Suprapubic skin (tissue), 4 donors: ENCODE measurements around the gene CYB5D1. TPM values are rescaled to one million over a fixed set of nuclear protein-coding genes. Genes with fewer than 3 reads are reported as not detected.
A peak's percentile ranks its signal among the peaks of the same experiment; 100 is the strongest.

Source experiments
- DNase-seq, 2 donors: peaks; one replicate each; pipeline ENCODE4 v3.0.0-alpha.2; 2019; ENCODE audit warnings: low spot score in 2 of 2
- H3K27ac ChIP-seq: fragments of 200-600 bp; sonication (generic); one replicate; pipeline ENCODE4 v1.5.1; 2019
- H3K27me3 ChIP-seq: fragments of 200-600 bp; sonication (generic); one replicate; pipeline ENCODE4 v1.5.1; 2019
- H3K36me3 ChIP-seq: fragments of 200-600 bp; sonication (generic); one replicate; pipeline ENCODE4 v1.5.1; 2019
- H3K4me1 ChIP-seq: fragments of 200-600 bp; sonication (generic); one replicate; pipeline ENCODE4 v1.5.1; 2019
- H3K4me3 ChIP-seq: fragments of 200-600 bp; sonication (generic); one replicate; pipeline ENCODE4 v1.5.1; 2019; ENCODE audit warnings: mild to moderate bottlenecking
- H3K9me3 ChIP-seq: fragments of 200-600 bp; sonication (generic); one replicate; pipeline ENCODE4 v1.5.1; 2019
- EP300 ChIP-seq: sonication (generic); formaldehyde crosslinking; IDR thresholded peaks from one replicate; pipeline ENCODE4 v1.6.1; 2017; ENCODE audit warnings: antibody characterized with exemption
- POLR2A ChIP-seq, 2 donors: fragments of 450-650 bp; IDR thresholded peaks; one replicate each; pipeline ENCODE4 v1.6.1; 2017; ENCODE audit warnings: antibody characterized with exemption in 2 of 2, mild to moderate bottlenecking in 2 of 2, moderate library complexity in 2 of 2
- POLR2AphosphoS5 ChIP-seq, 3 donors: sonication (generic); formaldehyde crosslinking; IDR thresholded peaks; one replicate each; pipeline ENCODE4 v1.6.1; 2017; ENCODE audit warnings: antibody characterized with exemption in 3 of 3
- WGBS: methylation state at CpG from one replicate; pipeline ENCODE4 v1.1.5; 2018; 5-methylcytosine and 5-hydroxymethylcytosine counted together
- total RNA-seq, 4 donors: library from RNA; depleted of rRNA; stranded (reverse); fragments of >200 nt; gene quantifications; one replicate each; pipeline ENCODE4 v1.1.0, GENCODE V29; 2016
- TF ChIP-seq, protein P1 (sequence below), 2 donors: fragments of 200-600 bp in 1 of 2; fragments of 450-650 bp in 1 of 2; sonication (generic) in 1 of 2; IDR thresholded peaks; one replicate each; pipeline ENCODE4 v1.5.1; 2016 to 2019; ENCODE audit warnings: antibody characterized with exemption in 2 of 2, mild to moderate bottlenecking in 1 of 2, moderate library complexity in 1 of 2

Gene CYB5D1
- total RNA-seq, 4 donors from 2014 or later, result 7.1 to 10.8 (median 9.8) TPM

DNA sequence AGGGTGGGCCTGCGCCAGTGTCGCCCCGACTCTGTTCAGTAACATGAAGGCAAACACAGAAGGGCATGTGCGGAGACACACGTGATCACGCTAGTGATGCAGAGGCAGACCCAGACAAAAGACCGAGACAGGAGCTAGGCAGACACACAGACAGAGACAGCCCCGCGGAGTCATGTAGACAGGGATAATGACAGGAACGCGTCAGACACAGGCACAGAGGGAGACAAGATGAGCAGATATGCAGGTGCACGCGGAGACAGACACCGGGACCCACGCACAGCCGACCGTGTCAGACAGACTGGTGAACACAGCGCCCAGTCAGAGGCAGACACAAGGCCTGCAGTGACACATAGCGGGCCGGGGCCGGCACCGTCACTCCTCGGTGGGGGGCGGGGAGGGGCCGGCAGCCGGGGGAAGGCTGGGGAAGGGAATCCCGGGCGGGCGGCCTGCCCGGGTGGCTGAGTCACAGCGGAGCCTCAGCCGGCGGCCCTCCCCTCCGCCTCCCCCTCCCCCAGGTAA, 16.3 kb upstream of the CYB5D1 start:
- DNase-seq, result peak; percentile 93 to 96
- Histone ChIP-seq H3K27ac (peak overlapping the region; percentile 99), H3K4me3 (peak overlapping the region; percentile 76), H3K27me3 (no peaks in the 10 kb centered on the region), H3K9me3 (no peaks in the 10 kb centered on the region), H3K4me1 (peaks cover 82% of the 10 kb centered on the region), H3K36me3 (peaks cover 11% of the 10 kb centered on the region)
- WGBS, result 4% methylated on average over 24 of the region's 34 CpGs
- TF ChIP-seq POLR2A (IDR thresholded peaks at IDR 0.05), result no peak
- no peak for TF ChIP-seq POLR2AphosphoS5 (IDR thresholded peaks at IDR 0.05)
- no peak for TF ChIP-seq EP300
- TF ChIP-seq, protein P1, sequence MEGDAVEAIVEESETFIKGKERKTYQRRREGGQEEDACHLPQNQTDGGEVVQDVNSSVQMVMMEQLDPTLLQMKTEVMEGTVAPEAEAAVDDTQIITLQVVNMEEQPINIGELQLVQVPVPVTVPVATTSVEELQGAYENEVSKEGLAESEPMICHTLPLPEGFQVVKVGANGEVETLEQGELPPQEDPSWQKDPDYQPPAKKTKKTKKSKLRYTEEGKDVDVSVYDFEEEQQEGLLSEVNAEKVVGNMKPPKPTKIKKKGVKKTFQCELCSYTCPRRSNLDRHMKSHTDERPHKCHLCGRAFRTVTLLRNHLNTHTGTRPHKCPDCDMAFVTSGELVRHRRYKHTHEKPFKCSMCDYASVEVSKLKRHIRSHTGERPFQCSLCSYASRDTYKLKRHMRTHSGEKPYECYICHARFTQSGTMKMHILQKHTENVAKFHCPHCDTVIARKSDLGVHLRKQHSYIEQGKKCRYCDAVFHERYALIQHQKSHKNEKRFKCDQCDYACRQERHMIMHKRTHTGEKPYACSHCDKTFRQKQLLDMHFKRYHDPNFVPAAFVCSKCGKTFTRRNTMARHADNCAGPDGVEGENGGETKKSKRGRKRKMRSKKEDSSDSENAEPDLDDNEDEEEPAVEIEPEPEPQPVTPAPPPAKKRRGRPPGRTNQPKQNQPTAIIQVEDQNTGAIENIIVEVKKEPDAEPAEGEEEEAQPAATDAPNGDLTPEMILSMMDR (IDR thresholded peaks at IDR 0.05), result peak in 1 of 2 donors; percentile 34

DNA sequence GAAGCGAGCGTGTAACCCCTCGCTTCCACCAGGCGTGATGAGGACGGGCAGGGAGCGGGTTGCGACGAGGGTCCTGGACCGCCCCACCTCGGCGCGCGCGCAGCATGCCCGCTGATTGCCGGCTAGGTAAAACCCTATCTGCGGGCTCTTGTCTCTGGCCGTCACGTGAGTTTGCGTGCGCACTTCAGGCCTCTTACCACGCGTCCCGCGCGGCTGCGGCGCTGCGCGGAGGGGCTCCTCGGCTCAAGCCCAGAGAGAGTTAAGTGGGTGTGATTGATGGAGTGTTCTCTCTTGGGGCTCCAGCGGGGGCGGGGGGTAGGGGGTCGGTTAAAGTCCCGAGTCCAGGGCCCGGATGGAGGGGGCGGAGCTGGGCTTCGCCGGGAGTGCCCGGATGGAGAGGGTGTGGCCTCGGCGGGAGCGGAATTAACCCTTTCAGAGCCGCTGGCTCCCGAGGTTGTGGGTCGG, 15.9 kb upstream of the CYB5D1 start:
- Histone ChIP-seq H3K4me1 (peaks cover 77% of the 10 kb centered on the region), H3K27me3 (no peaks in the 10 kb centered on the region), H3K27ac (peak overlapping the region; percentile 99), H3K4me3 (peak overlapping the region; percentile 76), H3K9me3 (no peaks in the 10 kb centered on the region), H3K36me3 (peaks cover 16% of the 10 kb centered on the region)
- TF ChIP-seq POLR2AphosphoS5 (IDR thresholded peaks at IDR 0.05) (peak in 2 of 3 donors; percentile 3 to 56), POLR2A (IDR thresholded peaks at IDR 0.05) (no peak)
- peak; percentile 95 to 96 for DNase-seq
- WGBS, result 0% methylated on average over 15 of the region's 46 CpGs

DNA sequence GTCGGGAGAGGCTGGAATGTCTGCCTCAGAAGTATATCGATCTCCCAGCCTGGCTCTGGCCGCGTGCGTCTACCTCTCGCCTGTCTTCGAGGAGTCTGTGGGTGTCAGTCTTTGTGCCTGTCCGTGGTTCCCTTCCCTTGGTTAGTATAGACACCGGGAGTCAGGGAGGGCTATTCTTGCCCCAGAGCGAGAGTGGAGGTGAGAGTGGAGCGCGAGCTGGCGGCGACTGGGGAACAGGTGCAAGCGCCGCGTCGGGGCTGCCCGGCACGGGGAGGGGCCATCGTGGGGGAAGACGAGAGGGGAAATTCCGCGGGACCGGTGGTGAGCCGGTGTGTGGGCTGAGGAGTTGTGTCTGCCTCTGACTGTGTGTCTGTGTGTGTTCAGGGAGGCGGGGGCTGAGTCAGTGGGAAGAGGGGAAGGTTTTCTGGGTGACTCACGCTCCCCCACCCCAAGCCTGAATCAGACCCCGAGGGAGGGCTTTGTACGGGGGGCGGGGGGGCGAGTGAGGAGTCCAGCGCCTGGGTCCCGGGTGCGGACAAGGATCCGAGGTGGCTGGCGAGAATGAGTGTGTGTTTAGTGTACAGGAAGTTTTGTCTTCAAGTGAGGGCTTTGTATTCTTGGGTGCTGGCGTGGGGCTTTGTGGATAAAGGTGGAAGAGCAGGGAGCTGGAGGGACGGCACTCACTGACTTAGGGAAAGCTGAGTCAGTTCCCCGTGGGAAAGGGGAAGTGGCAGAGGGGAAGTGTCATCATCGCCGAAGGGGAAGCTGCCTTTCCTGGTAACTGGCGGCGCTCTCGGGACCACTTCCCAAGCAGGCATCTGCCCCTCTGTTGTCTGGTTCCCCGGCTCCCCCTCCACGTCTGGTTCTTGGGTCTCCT, 15.2 kb upstream of the CYB5D1 start:
- H3K27me3 ChIP-seq, result no peaks in the 10 kb centered on the region
- H3K36me3 ChIP-seq, result peaks cover 23% of the 10 kb centered on the region
- no peaks in the 10 kb centered on the region for H3K9me3 ChIP-seq
- H3K27ac ChIP-seq, result peak overlapping the region; percentile 99
- peak in 1 of 2 donors; percentile 94 for DNase-seq
- peak overlapping the region; percentile 76 for H3K4me3 ChIP-seq
- under 1% methylated on average over 27 of the region's 47 CpGs for WGBS
- TF ChIP-seq POLR2AphosphoS5 (IDR thresholded peaks at IDR 0.05) (peak in 2 of 3 donors; percentile 16 to 40), POLR2A (IDR thresholded peaks at IDR 0.05) (peak; percentile 69), EP300 (no peak)
- TF ChIP-seq, protein P1 (IDR thresholded peaks at IDR 0.05), result no peak
- peaks cover 71% of the 10 kb centered on the region for H3K4me1 ChIP-seq

DNA sequence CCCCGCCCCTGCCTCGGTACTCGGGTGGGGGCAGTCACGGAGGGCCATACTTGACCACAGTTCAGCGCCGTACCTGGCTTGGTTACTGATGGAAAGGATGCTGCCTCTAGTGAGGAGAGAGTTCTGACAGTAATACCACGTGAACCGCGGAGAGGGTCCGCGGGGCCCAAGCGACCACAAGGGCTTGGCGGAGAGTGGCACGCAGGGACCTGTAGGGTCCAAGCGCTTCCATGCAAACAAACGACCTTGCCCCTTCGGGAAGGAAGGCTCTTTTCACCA, 14.6 kb upstream of the CYB5D1 start:
- WGBS, result 0% methylated on average over 4 of the region's 17 CpGs
- H3K36me3 ChIP-seq, result peaks cover 29% of the 10 kb centered on the region
- DNase-seq, result no peak
- H3K27me3 ChIP-seq, result no peaks in the 10 kb centered on the region
- TF ChIP-seq POLR2A (IDR thresholded peaks at IDR 0.05) (no peak), POLR2AphosphoS5 (IDR thresholded peaks at IDR 0.05) (no peak), EP300 (no peak)
- TF ChIP-seq, protein P1 (IDR thresholded peaks at IDR 0.05), result no peak
- H3K27ac ChIP-seq, result peak overlapping the region; percentile 99
- no peaks in the 10 kb centered on the region for H3K9me3 ChIP-seq
- peaks cover 65% of the 10 kb centered on the region for H3K4me1 ChIP-seq
- H3K4me3 ChIP-seq, result peak overlapping the region; percentile 76

DNA sequence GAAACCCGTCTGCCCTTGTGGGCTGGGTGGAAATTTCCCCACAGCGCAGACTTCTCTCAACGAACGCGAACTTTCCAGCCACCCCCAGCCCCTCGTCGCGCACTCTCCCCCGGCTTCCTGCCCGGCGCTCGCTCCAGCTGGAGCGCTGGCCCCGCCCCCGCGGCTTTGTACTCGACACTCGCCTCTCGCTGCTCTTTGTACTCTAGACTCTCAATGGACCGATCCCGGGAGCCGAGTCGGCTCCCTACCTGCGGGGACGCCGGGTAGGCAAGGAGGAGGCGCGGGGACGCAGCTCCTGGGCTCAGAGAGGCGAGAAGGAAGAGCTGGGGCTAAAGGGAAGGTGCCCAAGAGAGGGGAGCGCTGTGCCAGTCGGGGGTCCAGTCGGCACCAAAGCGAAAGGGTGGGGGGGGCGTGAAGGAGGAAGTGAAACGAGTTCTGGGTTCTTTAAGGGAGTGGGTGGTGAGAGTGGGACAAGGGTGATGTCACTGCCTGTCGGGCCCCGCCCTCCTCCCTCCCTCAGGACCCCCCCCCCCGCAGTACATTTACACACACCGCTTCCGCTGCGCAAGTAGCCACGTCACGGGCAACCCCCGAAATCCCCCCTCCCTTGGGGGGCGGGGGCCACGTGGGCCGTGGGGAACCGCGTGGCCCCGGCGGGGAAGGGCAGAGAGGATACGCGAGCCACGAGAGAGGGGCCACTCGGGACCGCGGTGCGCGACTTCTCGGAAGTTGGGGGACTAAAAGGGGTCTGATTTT, 14.1 kb upstream of the CYB5D1 start:
- TF ChIP-seq POLR2A (IDR thresholded peaks at IDR 0.05) (peak in 1 of 2 donors; percentile 18), EP300 (no peak), POLR2AphosphoS5 (IDR thresholded peaks at IDR 0.05) (no peak)
- TF ChIP-seq, protein P1 (IDR thresholded peaks at IDR 0.05), result no peak
- WGBS, result under 1% methylated on average over 44 of the region's 61 CpGs
- H3K4me1 ChIP-seq, result peaks cover 60% of the 10 kb centered on the region
- DNase-seq, result peak; percentile 88 to 89
- H3K36me3 ChIP-seq, result peaks cover 34% of the 10 kb centered on the region
- H3K9me3 ChIP-seq, result no peaks in the 10 kb centered on the region
- H3K27me3 ChIP-seq, result no peaks in the 10 kb centered on the region
- H3K4me3 ChIP-seq, result peak overlapping the region; percentile 76
- H3K27ac ChIP-seq, result peak overlapping the region; percentile 99
